SKM-1 (cell line): ENCODE measurements around the gene RSRP1.
"Not testable (repeated sequence)": the region's sequence is repeated elsewhere in the genome, so short reads cannot be mapped to it uniquely, and the experiment has no call there.

Experiments used
- DNase-seq: peaks from one replicate; lab custom pipeline; 2025; ENCODE audit not compliant: unreplicated experiment; lab: John Stamatoyannopoulos, UW

RSRP1 gene

GRCh38 chr1:25247024-25247828, at the start of gene RSRP1:
Gene RSRP1, minus strand, starts transcription at chr1:25247454. Its CDS starts 491 bp downstream, at chr1:25246963.
- peak; percentile 93 for DNase-seq

GRCh38 chr1:25296501-25296900, 49.2 kb upstream of the RSRP1 start:
- DNase-seq = not testable (repeated sequence)

GRCh38 chr1:25294889-25295826, 47.9 kb upstream of the RSRP1 start:
- DNase-seq = not testable (repeated sequence)

- not testable (repeated sequence) for DNase-seq
Observed at GRCh38 chr1:25293426-25293825, 46.2 kb upstream of the RSRP1 start.

- DNase-seq = not testable (repeated sequence)
Observed at GRCh38 chr1:25290043-25290442, 42.8 kb upstream of the RSRP1 start.

GRCh38 chr1:25288573-25289101, 41.4 kb upstream of the RSRP1 start:
- not testable (repeated sequence) for DNase-seq

- not testable (repeated sequence) for DNase-seq
Observed at GRCh38 chr1:25287164-25287563, 39.9 kb upstream of the RSRP1 start.

- not testable (repeated sequence) for DNase-seq
Observed at GRCh38 chr1:25285862-25286261, 38.6 kb upstream of the RSRP1 start.

- DNase-seq = not testable (repeated sequence)
Observed at GRCh38 chr1:25279693-25280111, 32.4 kb upstream of the RSRP1 start.

- DNase-seq = not testable (repeated sequence)
Observed at GRCh38 chr1:25278790-25279189, 31.5 kb upstream of the RSRP1 start.

GRCh38 chr1:25278358-25278757, 31.1 kb upstream of the RSRP1 start:
- DNase-seq = not testable (repeated sequence)

- not testable (repeated sequence) for DNase-seq
Observed at GRCh38 chr1:25277295-25277694, 30.0 kb upstream of the RSRP1 start.

GRCh38 chr1:25275648-25276047, 28.4 kb upstream of the RSRP1 start:
- DNase-seq = not testable (repeated sequence)

- not testable (repeated sequence) for DNase-seq
Observed at GRCh38 chr1:25272238-25272637, 25.0 kb upstream of the RSRP1 start, which contains the start of gene RHD. Gene RHD, plus strand, starts transcription at chr1:25272509. Its CDS starts 39 bp downstream, at chr1:25272548.

- DNase-seq = not testable (repeated sequence)
Observed at GRCh38 chr1:25268143-25268760, 21.0 kb upstream of the RSRP1 start.

GRCh38 chr1:25267288-25268142, 20.3 kb upstream of the RSRP1 start:
- not testable (repeated sequence) for DNase-seq

- not testable (repeated sequence) for DNase-seq
Observed at GRCh38 chr1:25266554-25267287, 19.5 kb upstream of the RSRP1 start.

- DNase-seq = not testable (repeated sequence)
Observed at GRCh38 chr1:25260336-25260735, 13.1 kb upstream of the RSRP1 start.

- DNase-seq = not testable (repeated sequence)
Observed at GRCh38 chr1:25259813-25260212, 12.6 kb upstream of the RSRP1 start.
